ENCODE results near the gene CEP104.

Gene CEP104

DNA sequence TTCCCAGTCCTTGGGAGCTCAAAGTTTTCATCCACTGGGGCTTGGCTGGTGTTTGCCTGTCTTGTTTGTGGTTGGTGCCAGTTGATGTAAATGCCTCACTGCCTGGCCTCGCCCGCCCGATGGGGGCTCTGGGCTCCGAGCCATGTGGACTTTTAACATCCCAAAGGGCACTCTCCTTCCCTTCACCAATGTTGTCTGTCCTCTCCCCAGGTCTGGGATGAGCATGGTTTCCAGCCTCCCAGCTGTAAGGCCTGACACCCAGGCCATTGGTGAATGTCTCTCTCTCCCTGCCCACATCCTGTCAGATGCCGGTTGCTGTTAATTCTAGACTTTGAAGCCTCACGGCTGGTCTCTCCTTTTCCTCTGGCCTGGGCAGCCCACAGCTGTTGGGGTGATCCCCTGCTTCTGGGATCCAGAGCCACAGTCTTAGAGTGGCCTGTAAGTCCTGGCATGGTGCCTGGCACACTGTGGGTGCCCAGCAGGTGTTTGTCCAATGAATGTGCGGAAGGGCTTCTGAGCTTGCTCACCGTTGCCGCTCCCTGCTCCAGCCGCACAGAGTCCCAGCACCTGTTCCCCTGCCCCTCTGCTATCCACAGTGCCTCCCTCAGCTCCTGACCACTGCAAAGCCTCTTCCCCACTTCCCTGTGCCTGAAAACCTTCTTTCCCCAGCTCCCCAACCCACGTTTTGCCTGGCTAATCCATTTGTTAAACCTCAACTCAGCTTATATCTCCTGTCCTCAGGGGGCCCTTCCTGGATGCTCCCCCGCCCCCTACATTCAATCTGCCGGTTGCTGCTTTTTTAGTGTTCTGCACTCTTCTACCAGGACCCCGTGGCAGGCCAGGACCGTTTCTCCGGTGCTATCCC is 46.4 kb upstream of the CEP104 start:
- Histone ChIP-seq H3K4me1 (ENCODE audit: control insufficient read depth, low read length) (peaks cover 83% of the 10 kb centered on the region), H3K79me2 (ENCODE audit: control insufficient read depth, low read length) (peaks cover 28% of the 10 kb centered on the region), H3F3A (ENCODE audit: control insufficient read depth, insufficient read depth) (peaks cover 12% of the 10 kb centered on the region), H3K4me2 (ENCODE audit: low read length) (peak overlapping the region; percentile 100), H3K27ac (ENCODE audit: low read depth, low read length) (peak overlapping the region; percentile 77), H3K9me3 (ENCODE audit: control insufficient read depth, insufficient read depth, low read length) (no peaks in the 10 kb centered on the region), H3K36me3 (ENCODE audit: control insufficient read depth, low read length) (peaks cover 13% of the 10 kb centered on the region; the same call in 1 of the 2 replicates), H3K4me3 (ENCODE audit: low read length) (peak overlapping the region; percentile 98), H3K27me3 (ENCODE audit: control insufficient read depth, low read length) (no peaks in the 10 kb centered on the region), H4K20me1 (ENCODE audit: control insufficient read depth, insufficient read depth, low read depth, low read length) (no peaks in the 10 kb centered on the region), H3K9me2 (replicated peaks; ENCODE audit: control insufficient read depth, low read length) (no peaks in the 10 kb centered on the region)
- TF ChIP-seq, protein P1, sequence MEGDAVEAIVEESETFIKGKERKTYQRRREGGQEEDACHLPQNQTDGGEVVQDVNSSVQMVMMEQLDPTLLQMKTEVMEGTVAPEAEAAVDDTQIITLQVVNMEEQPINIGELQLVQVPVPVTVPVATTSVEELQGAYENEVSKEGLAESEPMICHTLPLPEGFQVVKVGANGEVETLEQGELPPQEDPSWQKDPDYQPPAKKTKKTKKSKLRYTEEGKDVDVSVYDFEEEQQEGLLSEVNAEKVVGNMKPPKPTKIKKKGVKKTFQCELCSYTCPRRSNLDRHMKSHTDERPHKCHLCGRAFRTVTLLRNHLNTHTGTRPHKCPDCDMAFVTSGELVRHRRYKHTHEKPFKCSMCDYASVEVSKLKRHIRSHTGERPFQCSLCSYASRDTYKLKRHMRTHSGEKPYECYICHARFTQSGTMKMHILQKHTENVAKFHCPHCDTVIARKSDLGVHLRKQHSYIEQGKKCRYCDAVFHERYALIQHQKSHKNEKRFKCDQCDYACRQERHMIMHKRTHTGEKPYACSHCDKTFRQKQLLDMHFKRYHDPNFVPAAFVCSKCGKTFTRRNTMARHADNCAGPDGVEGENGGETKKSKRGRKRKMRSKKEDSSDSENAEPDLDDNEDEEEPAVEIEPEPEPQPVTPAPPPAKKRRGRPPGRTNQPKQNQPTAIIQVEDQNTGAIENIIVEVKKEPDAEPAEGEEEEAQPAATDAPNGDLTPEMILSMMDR (IDR thresholded peaks at IDR 0.05; ENCODE audit: low read depth, low read length, poor library complexity, severe bottlenecking): no peak
- TF ChIP-seq EZH2phosphoT487 (IDR thresholded peaks at IDR 0.05; ENCODE audit: borderline replicate concordance, low read length): no peak

DNA sequence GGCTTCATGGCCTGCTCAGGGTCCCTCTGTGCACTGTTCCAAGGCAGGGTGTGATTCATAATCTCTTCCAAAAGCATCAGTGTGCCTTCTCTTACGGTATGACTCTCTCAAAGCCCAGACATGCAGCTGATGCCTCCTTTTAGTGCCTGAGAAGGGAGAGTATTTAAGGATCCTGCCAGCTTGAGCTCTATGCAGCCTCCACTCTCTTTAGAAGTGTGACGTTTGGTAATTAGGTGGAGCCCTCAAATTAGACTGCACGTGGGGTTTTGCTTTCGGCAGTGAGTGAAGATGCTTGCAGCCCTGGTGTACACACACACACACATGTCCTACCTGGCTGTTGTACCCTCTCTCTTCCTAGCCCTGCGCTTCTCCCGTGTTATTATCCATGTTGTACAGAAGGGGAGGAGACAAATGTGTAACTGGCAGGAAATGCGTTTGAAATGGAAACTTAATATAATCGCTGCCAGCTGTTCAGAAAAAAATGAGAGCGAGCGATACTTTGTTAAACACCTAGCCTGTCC is 45.6 kb upstream of the CEP104 start:
- no peaks in the 10 kb centered on the region for H3K9me2 ChIP-seq (replicated peaks; ENCODE audit: control insufficient read depth, low read length)
- no peaks in the 10 kb centered on the region for H4K20me1 ChIP-seq (ENCODE audit: control insufficient read depth, insufficient read depth, low read depth, low read length)
- peaks cover 12% of the 10 kb centered on the region for H3F3A ChIP-seq (ENCODE audit: control insufficient read depth, insufficient read depth)
- peak overlapping the region; percentile 100 for H3K4me2 ChIP-seq (ENCODE audit: low read length)
- peaks cover 31% of the 10 kb centered on the region for H3K79me2 ChIP-seq (ENCODE audit: control insufficient read depth, low read length)
- H3K36me3 ChIP-seq (ENCODE audit: control insufficient read depth, low read length): peaks cover 13% of the 10 kb centered on the region; the same call in 1 of the 2 replicates
- peak overlapping the region; percentile 98 for H3K4me3 ChIP-seq (ENCODE audit: low read length)
- peaks cover 80% of the 10 kb centered on the region for H3K4me1 ChIP-seq (ENCODE audit: control insufficient read depth, low read length)
- H3K9me3 ChIP-seq (ENCODE audit: control insufficient read depth, insufficient read depth, low read length): no peaks in the 10 kb centered on the region
- peak overlapping the region; percentile 77 for H3K27ac ChIP-seq (ENCODE audit: low read depth, low read length)
- no peak for TF ChIP-seq EZH2phosphoT487 (IDR thresholded peaks at IDR 0.05; ENCODE audit: borderline replicate concordance, low read length)
- TF ChIP-seq, protein P1 (IDR thresholded peaks at IDR 0.05; ENCODE audit: low read depth, low read length, poor library complexity, severe bottlenecking): no peak
- H3K27me3 ChIP-seq (ENCODE audit: control insufficient read depth, low read length): no peaks in the 10 kb centered on the region

DNA sequence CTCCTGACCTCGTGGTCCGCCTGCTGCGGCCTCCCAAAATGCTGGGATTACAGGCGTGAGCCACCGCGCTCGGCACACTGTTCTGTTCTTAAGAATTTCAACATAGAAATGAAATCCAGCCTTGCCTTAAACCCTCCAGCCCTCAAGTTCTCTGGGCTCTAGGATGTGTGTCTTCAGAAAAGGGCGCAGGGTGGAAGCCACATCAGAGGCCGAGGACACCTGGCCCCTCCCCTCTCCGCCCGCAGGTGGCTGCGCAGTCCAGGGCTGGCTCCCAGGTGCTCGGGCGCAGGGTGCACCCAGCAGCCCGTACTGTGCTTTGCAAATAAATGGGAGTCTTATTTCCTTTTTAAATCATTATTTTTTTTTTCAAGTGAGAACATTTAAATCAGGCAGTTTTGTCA is 45.1 kb upstream of the CEP104 start:
- TF ChIP-seq EZH2phosphoT487 (IDR thresholded peaks at IDR 0.05; ENCODE audit: borderline replicate concordance, low read length): no peak
- TF ChIP-seq, protein P1 (IDR thresholded peaks at IDR 0.05; ENCODE audit: low read depth, low read length, poor library complexity, severe bottlenecking): no peak
- H4K20me1 ChIP-seq (ENCODE audit: control insufficient read depth, insufficient read depth, low read depth, low read length): no peaks in the 10 kb centered on the region
- H3K27ac ChIP-seq (ENCODE audit: low read depth, low read length): peak overlapping the region; percentile 77
- H3K4me1 ChIP-seq (ENCODE audit: control insufficient read depth, low read length): peaks cover 75% of the 10 kb centered on the region
- H3K9me2 ChIP-seq (replicated peaks; ENCODE audit: control insufficient read depth, low read length): no peaks in the 10 kb centered on the region
- no peaks in the 10 kb centered on the region for H3K9me3 ChIP-seq (ENCODE audit: control insufficient read depth, insufficient read depth, low read length)
- H3K36me3 ChIP-seq (ENCODE audit: control insufficient read depth, low read length): peaks cover 13% of the 10 kb centered on the region; the same call in 1 of the 2 replicates
- no peaks in the 10 kb centered on the region for H3K27me3 ChIP-seq (ENCODE audit: control insufficient read depth, low read length)
- H3F3A ChIP-seq (ENCODE audit: control insufficient read depth, insufficient read depth): peaks cover 12% of the 10 kb centered on the region
- peaks cover 33% of the 10 kb centered on the region for H3K79me2 ChIP-seq (ENCODE audit: control insufficient read depth, low read length)
- H3K4me2 ChIP-seq (ENCODE audit: low read length): peak overlapping the region; percentile 100
- peak overlapping the region; percentile 98 for H3K4me3 ChIP-seq (ENCODE audit: low read length)

Data from DOHH2 (cell line).